WTC11 (cell line): Measurements from ENCODE around the gene CCSER1.

Experiments used
- CREB1 ChIP-seq: sonication (generic); formaldehyde crosslinking; IDR thresholded peaks from 2 replicates; pipeline ENCODE4 v1.8.0; 2023; ENCODE audit warnings: mild to moderate bottlenecking, missing genetic modification reagents
- CREM ChIP-seq: sonication (generic); formaldehyde crosslinking; IDR thresholded peaks from 2 replicates; pipeline ENCODE4 v1.8.1; 2022; ENCODE audit warnings: mild to moderate bottlenecking, missing genetic modification reagents, moderate library complexity
- ETV6 ChIP-seq: sonication (generic); formaldehyde crosslinking; IDR thresholded peaks from 2 replicates; pipeline ENCODE4 v1.8.1; 2022; ENCODE audit warnings: mild to moderate bottlenecking, missing genetic modification reagents
- FOXK1 ChIP-seq: sonication (generic); formaldehyde crosslinking; IDR thresholded peaks from 2 replicates; pipeline ENCODE4 v1.8.0; 2022; ENCODE audit warnings: mild to moderate bottlenecking, moderate library complexity, missing genetic modification reagents
- MAX ChIP-seq: sonication (generic); formaldehyde crosslinking; IDR thresholded peaks from 2 replicates; pipeline ENCODE4 v1.8.0; 2022; ENCODE audit warnings: mild to moderate bottlenecking, missing genetic modification reagents
- NR2C2 ChIP-seq: sonication (generic); formaldehyde crosslinking; IDR thresholded peaks from 2 replicates; pipeline ENCODE4 v1.8.0; 2022; ENCODE audit warnings: mild to moderate bottlenecking, missing genetic modification reagents
- SP1 ChIP-seq: sonication (generic); formaldehyde crosslinking; conservative IDR thresholded peaks from 2 replicates; pipeline ENCODE4 v1.8.1; 2022; ENCODE audit warnings: missing genetic modification reagents
- TF ChIP-seq, protein P1 (sequence below): fragments of 200-600 bp; IDR thresholded peaks from 2 replicates; pipeline ENCODE4 v1.8.0; 2022; ENCODE audit warnings: antibody characterized with exemption
- TF ChIP-seq, protein P2 (sequence below): sonication (generic); formaldehyde crosslinking; conservative IDR thresholded peaks from 2 replicates; pipeline ENCODE4 v1.8.1; 2022; ENCODE audit warnings: mild to moderate bottlenecking, missing genetic modification reagents
- TF ChIP-seq, protein P3 (sequence below): sonication (generic); formaldehyde crosslinking; IDR thresholded peaks from 2 replicates; pipeline ENCODE4 v1.8.1; 2023; ENCODE audit warnings: mild to moderate bottlenecking, missing genetic modification reagents

DNA sequence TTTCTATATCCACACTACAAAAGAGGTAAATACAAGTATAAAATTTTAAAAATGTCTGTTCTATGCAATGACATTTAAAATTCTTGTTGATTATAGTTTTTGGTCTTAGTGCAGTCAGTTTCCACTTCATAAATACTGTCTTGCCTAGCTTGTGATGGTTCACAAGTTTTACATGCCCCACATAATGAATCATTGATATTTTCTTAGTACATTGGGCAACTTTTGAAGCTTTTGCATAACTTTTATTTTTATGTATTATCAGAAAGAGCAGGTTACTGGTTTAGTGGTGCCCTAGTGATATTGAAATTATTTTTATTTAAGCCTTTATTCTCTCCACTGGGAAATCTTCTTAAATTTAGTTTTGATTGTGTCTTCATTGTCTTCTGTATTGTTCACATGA lies 388.0 kb downstream of the CCSER1 start:
- TF ChIP-seq, protein P1, sequence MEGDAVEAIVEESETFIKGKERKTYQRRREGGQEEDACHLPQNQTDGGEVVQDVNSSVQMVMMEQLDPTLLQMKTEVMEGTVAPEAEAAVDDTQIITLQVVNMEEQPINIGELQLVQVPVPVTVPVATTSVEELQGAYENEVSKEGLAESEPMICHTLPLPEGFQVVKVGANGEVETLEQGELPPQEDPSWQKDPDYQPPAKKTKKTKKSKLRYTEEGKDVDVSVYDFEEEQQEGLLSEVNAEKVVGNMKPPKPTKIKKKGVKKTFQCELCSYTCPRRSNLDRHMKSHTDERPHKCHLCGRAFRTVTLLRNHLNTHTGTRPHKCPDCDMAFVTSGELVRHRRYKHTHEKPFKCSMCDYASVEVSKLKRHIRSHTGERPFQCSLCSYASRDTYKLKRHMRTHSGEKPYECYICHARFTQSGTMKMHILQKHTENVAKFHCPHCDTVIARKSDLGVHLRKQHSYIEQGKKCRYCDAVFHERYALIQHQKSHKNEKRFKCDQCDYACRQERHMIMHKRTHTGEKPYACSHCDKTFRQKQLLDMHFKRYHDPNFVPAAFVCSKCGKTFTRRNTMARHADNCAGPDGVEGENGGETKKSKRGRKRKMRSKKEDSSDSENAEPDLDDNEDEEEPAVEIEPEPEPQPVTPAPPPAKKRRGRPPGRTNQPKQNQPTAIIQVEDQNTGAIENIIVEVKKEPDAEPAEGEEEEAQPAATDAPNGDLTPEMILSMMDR, result no peak
- TF ChIP-seq, protein P2, sequence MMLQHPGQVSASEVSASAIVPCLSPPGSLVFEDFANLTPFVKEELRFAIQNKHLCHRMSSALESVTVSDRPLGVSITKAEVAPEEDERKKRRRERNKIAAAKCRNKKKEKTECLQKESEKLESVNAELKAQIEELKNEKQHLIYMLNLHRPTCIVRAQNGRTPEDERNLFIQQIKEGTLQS (CRISPR knock-in tag), result no peak
- TF ChIP-seq CREM (CRISPR knock-in tag) (no peak), NR2C2 (CRISPR knock-in tag) (no peak), SP1 (CRISPR knock-in tag) (no peak), CREB1 (CRISPR knock-in tag) (no peak), MAX (CRISPR knock-in tag) (no peak), FOXK1 (no peak), ETV6 (CRISPR knock-in tag) (no peak)
- TF ChIP-seq, protein P3, sequence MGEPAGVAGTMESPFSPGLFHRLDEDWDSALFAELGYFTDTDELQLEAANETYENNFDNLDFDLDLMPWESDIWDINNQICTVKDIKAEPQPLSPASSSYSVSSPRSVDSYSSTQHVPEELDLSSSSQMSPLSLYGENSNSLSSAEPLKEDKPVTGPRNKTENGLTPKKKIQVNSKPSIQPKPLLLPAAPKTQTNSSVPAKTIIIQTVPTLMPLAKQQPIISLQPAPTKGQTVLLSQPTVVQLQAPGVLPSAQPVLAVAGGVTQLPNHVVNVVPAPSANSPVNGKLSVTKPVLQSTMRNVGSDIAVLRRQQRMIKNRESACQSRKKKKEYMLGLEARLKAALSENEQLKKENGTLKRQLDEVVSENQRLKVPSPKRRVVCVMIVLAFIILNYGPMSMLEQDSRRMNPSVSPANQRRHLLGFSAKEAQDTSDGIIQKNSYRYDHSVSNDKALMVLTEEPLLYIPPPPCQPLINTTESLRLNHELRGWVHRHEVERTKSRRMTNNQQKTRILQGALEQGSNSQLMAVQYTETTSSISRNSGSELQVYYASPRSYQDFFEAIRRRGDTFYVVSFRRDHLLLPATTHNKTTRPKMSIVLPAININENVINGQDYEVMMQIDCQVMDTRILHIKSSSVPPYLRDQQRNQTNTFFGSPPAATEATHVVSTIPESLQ, result no peak
